Gastroesophageal sphincter (tissue), 4 donors: ENCODE data around the gene GALNT7. TPM values are rescaled to one million over a fixed set of nuclear protein-coding genes. Genes with fewer than 3 reads are reported as not detected.

Source experiments
- ATAC-seq: fragments of 150-250 bp; one replicate; pipeline ENCODE4 v1.9.1; 2016; ENCODE audit warnings: mild to moderate bottlenecking, moderate library complexity
- H3K27ac ChIP-seq, 4 donors: fragments of 200-600 bp; sonication (generic) in 3 of 4; 1 replicate in 3 of 4; 2 replicates in 1 of 4; pipeline ENCODE4 v1.5.1; 2016 to 2019
- H3K27me3 ChIP-seq: fragments of 200-600 bp; sonication (generic); one replicate; pipeline ENCODE4 v1.5.1; 2019
- H3K36me3 ChIP-seq, 2 donors: fragments of 200-600 bp; sonication (generic); one replicate each; pipeline ENCODE4 v1.5.1; 2019; ENCODE audit warnings: control low read depth in 1 of 2
- H3K4me1 ChIP-seq, 3 donors: fragments of 200-600 bp; sonication (generic); 1 replicate in 2 of 3; 2 replicates in 1 of 3; pipeline ENCODE4 v1.5.1; 2016 to 2019; ENCODE audit warnings: control low read depth in 2 of 3
- H3K4me3 ChIP-seq, 2 donors: fragments of 200-600 bp; sonication (generic); one replicate each; pipeline ENCODE4 v1.5.1; 2019; ENCODE audit warnings: mild to moderate bottlenecking in 1 of 2, moderate library complexity in 1 of 2
- H3K9me3 ChIP-seq, 3 donors: fragments of 200-600 bp; sonication (generic); one replicate each; pipeline ENCODE4 v1.5.1; 2017 to 2019; ENCODE audit warnings: control low read depth in 2 of 3
- CTCF ChIP-seq, 4 experiments: fragments of 200-600 bp in 2 of 4; fragments of 450-650 bp in 2 of 4; sonication (generic) in 1 of 4; IDR thresholded peaks; one replicate each; pipeline ENCODE4 v1.5.1; 2017 to 2019; ENCODE audit warnings: antibody characterized with exemption in 4 of 4, mild to moderate bottlenecking in 2 of 4, moderate library complexity in 2 of 4
- EP300 ChIP-seq: sonication (generic); formaldehyde crosslinking; IDR thresholded peaks from one replicate; pipeline ENCODE4 v1.6.1; 2017; ENCODE audit warnings: antibody characterized with exemption, mild to moderate bottlenecking
- POLR2A ChIP-seq, 2 donors: fragments of 450-650 bp; IDR thresholded peaks; one replicate each; pipeline ENCODE4 v1.6.1; 2017; ENCODE audit warnings: antibody characterized with exemption in 2 of 2, mild to moderate bottlenecking in 2 of 2, moderate library complexity in 1 of 2
- POLR2AphosphoS5 ChIP-seq: sonication (generic); formaldehyde crosslinking; IDR thresholded peaks from one replicate; pipeline ENCODE4 v1.6.1; 2017; ENCODE audit warnings: antibody characterized with exemption
- WGBS, 2 donors: methylation state at CpG; one replicate each; pipeline ENCODE4 v1.1.5; 2018; ENCODE audit warnings: low coverage in 1 of 2; 5-methylcytosine and 5-hydroxymethylcytosine counted together
- total RNA-seq, 4 donors: library from RNA; depleted of rRNA; stranded (reverse); fragments of >200 nt; gene quantifications; one replicate each; pipeline ENCODE4 v1.1.0, GENCODE V29; 2016

GALNT7 gene
- total RNA-seq, 4 donors from 2014 or later: 13.7 to 30.3 (median 17.5) TPM

- no peak overlapping the region for H3K27ac ChIP-seq
- TF ChIP-seq POLR2A (IDR thresholded peaks at IDR 0.05) (no peak), CTCF (IDR thresholded peaks at IDR 0.05) (no peak), EP300 (no peak), POLR2AphosphoS5 (no peak)
- H3K4me1 ChIP-seq: no peaks in the 10 kb centered on the region
- 82 to 100% methylated on average over 2 of the region's 2 CpGs for WGBS, 2 donors
- ATAC-seq: no peak
- H3K36me3 ChIP-seq: no peaks in the 10 kb centered on the region
- no peaks in the 10 kb centered on the region for H3K9me3 ChIP-seq
- no peaks in the 10 kb centered on the region for H3K27me3 ChIP-seq
- H3K4me3 ChIP-seq: no peak overlapping the region
These were observed 15.2 kb upstream of the GALNT7 start for GRCh38 chr4:173153445-173153844.

- Histone ChIP-seq H3K4me3 (no peak overlapping the region), H3K36me3 (peaks cover 0 to 4% of the 10 kb centered on the region in 2 donors), H3K4me1 (no peaks in the 10 kb centered on the region), H3K9me3 (no peaks in the 10 kb centered on the region), H3K27me3 (no peaks in the 10 kb centered on the region), H3K27ac (no peak overlapping the region)
- no peak for ATAC-seq
- no peak for TF ChIP-seq EP300
- TF ChIP-seq CTCF (IDR thresholded peaks at IDR 0.05): no peak
- no peak for TF ChIP-seq POLR2AphosphoS5
- no peak for TF ChIP-seq POLR2A (IDR thresholded peaks at IDR 0.05)
These were observed 8.8 kb upstream of the GALNT7 start for GRCh38 chr4:173159791-173160190.

- no peaks in the 10 kb centered on the region for H3K9me3 ChIP-seq
- ATAC-seq: no peak
- 86 to 90% methylated on average over 2 of the region's 2 CpGs for WGBS, 2 donors
- H3K27ac ChIP-seq: no peak overlapping the region
- TF ChIP-seq EP300: no peak
- TF ChIP-seq CTCF (IDR thresholded peaks at IDR 0.05): no peak
- TF ChIP-seq POLR2A (IDR thresholded peaks at IDR 0.05): no peak
- no peak for TF ChIP-seq POLR2AphosphoS5
- no peak overlapping the region for H3K4me3 ChIP-seq
- peaks cover 0 to 4% of the 10 kb centered on the region in 2 donors for H3K36me3 ChIP-seq
- H3K4me1 ChIP-seq: no peaks in the 10 kb centered on the region
- H3K27me3 ChIP-seq: no peaks in the 10 kb centered on the region
These were observed 7.7 kb upstream of the GALNT7 start for GRCh38 chr4:173160871-173161270.

GRCh38 chr4:173161311-173161710 is 7.3 kb upstream of the GALNT7 start:
- H3K36me3 ChIP-seq: peaks cover 0 to 4% of the 10 kb centered on the region in 2 donors
- H3K4me1 ChIP-seq: no peaks in the 10 kb centered on the region
- H3K27ac ChIP-seq: no peak overlapping the region
- no peaks in the 10 kb centered on the region for H3K9me3 ChIP-seq
- no peak overlapping the region for H3K4me3 ChIP-seq
- no peaks in the 10 kb centered on the region for H3K27me3 ChIP-seq
- ATAC-seq: no peak
- TF ChIP-seq POLR2AphosphoS5: no peak
- TF ChIP-seq EP300: no peak
- no peak for TF ChIP-seq CTCF (IDR thresholded peaks at IDR 0.05)

GRCh38 chr4:173165706-173166105 is 2.9 kb upstream of the GALNT7 start:
- Histone ChIP-seq H3K27ac (no peak overlapping the region), H3K9me3 (no peaks in the 10 kb centered on the region), H3K27me3 (no peaks in the 10 kb centered on the region), H3K4me3 (no peak overlapping the region), H3K4me1 (peaks cover 0 to 16% (median 0%) of the 10 kb centered on the region in 3 donors), H3K36me3 (peaks cover 0 to 4% of the 10 kb centered on the region in 2 donors)
- TF ChIP-seq POLR2AphosphoS5 (no peak), EP300 (no peak), CTCF (IDR thresholded peaks at IDR 0.05) (no peak), POLR2A (IDR thresholded peaks at IDR 0.05) (no peak)
- ATAC-seq: no peak
